Activated T-cell treated with anti-CD3 and anti-CD28 coated beads, Interleukin-2, amount 50 U/mL, for 24 hours (primary cell): ENCODE results near the gene GABARAP.

ENCODE experiments used
- DNase-seq: peaks from one replicate; pipeline ENCODE4 v3.0.0-alpha.2; 2020
- H3K27ac Mint-ChIP-seq: 2 replicates; pipeline ENCODE4 v1.8.0; 2020; ENCODE audit warnings: mild to moderate bottlenecking, mixed read lengths
- H3K27me3 Mint-ChIP-seq: 2 replicates; pipeline ENCODE4 v1.8.0; 2020; ENCODE audit warnings: mixed read lengths
- H3K36me3 Mint-ChIP-seq: 2 replicates; pipeline ENCODE4 v1.8.0; 2020; ENCODE audit warnings: low read depth, mixed read lengths
- H3K4me1 Mint-ChIP-seq: 2 replicates; pipeline ENCODE4 v1.8.0; 2020; ENCODE audit warnings: low read depth, mixed read lengths
- H3K4me3 Mint-ChIP-seq: 2 replicates; pipeline ENCODE4 v1.8.0; 2020; ENCODE audit warnings: mild to moderate bottlenecking, moderate library complexity, mixed read lengths
- H3K9me3 Mint-ChIP-seq: 2 replicates; pipeline ENCODE4 v1.8.0; 2020; ENCODE audit warnings: mixed read lengths

The GABARAP gene

DNA sequence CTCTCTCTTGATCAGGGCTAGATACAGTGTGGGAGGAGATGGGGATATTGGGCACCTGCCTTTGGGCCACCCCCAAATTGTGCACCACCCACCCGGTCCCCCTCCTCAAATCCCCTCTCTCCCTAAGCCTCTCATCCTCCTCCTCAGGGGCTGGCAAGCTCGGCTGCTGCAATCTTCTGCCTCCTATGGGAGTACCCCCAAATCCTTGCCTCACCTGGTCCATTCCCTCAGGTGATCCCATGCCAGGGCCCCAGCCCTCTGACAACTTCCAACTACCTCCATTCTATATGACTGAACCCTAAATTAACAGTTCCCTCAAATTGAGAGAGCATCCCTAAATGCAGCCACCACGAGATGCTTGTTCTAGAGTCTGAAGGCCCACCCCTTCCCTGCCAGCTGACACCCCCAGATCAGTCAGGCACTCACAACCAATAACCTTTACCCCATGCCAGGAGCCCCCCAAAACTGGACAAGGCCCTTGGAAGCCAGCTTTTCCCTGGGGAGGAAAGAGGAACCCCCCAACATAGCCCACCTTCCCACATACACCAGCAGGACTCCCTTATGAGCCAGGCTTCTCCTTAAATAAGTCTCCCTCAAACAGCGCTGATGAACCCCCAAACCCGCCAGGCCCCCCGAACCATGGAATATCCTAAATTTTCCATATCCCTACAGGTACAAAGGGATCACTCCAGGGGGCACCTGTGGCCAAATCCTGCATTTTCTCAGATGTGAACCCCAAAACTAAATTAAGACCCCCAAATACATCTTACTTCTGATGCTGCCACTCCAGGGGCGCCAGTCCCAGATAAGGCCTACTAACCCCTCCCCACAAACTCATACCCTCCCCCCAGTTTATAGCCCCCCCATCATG lies 25.8 kb downstream of the GABARAP start:
- H3K27ac Mint-ChIP-seq = peak overlapping the region; percentile 80
- no peaks in the 10 kb centered on the region for H3K9me3 Mint-ChIP-seq
- peaks cover 5% of the 10 kb centered on the region for H3K27me3 Mint-ChIP-seq
- peaks cover 16% of the 10 kb centered on the region for H3K36me3 Mint-ChIP-seq
- peak overlapping the region; percentile 35 for H3K4me3 Mint-ChIP-seq
- no peak for DNase-seq
- peaks cover 77% of the 10 kb centered on the region for H3K4me1 Mint-ChIP-seq

DNA sequence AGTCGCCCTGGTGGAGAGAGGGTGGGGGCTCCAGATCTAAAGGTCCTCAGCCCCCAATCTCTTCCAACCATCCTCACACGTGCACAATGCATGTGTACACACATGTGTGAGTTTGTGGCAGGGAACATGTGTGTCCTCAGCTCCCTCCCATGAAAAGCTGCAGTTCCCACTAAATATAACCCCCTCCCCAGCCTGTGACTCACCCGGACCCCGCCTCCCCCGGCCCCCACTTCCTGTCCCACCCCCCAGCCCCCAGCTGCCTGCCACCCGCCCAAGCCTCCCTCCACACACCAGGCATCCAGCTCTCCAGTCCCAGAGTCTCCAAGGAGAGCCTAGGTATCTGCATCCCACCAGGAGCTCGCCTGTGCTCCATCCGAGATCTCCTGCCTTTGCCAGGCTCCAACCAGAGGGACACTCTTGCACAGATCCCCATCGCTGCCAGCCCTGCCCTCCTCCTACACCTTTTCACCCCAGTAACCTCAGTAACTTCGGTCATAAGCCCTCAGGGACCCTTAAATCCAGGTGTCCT lies 26.5 kb downstream of the GABARAP start:
- peak overlapping the region; percentile 95 for H3K27ac Mint-ChIP-seq
- peaks cover 8% of the 10 kb centered on the region for H3K27me3 Mint-ChIP-seq
- peaks cover 8% of the 10 kb centered on the region for H3K36me3 Mint-ChIP-seq
- H3K4me3 Mint-ChIP-seq = peak overlapping the region; percentile 79
- DNase-seq = no peak
- H3K9me3 Mint-ChIP-seq = no peaks in the 10 kb centered on the region
- H3K4me1 Mint-ChIP-seq = peaks cover 71% of the 10 kb centered on the region

DNA sequence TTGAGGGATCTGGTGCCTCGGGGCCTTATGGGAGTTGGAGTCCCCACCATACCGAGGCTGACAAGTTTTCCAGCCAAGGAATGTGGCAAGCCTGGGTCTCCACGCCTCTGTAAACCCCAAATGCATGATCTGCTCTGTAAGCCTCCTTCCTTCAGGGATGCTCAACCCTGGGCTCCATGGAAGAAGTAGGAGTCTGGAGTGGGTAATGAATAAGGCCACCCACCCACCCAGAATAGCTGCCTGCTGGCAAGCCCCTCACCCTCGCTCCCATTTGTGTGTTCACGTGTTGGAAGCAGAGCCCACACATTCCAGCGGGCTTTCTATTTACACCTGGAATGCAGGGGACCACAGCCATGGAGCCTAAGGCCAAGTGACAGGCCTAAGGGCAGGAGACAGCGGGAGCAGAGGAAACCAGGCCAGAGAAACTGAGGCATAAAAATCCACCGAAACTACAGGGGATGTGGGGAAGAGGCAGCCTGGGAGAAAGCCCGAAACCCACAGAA lies 27.1 kb downstream of the GABARAP start:
- H3K9me3 Mint-ChIP-seq = no peaks in the 10 kb centered on the region
- peak overlapping the region; percentile 79 for H3K4me3 Mint-ChIP-seq
- peaks cover 8% of the 10 kb centered on the region for H3K27me3 Mint-ChIP-seq
- H3K4me1 Mint-ChIP-seq = peaks cover 66% of the 10 kb centered on the region
- H3K36me3 Mint-ChIP-seq = peaks cover 3% of the 10 kb centered on the region
- DNase-seq = no peak
- H3K27ac Mint-ChIP-seq = peak overlapping the region; percentile 95

DNA sequence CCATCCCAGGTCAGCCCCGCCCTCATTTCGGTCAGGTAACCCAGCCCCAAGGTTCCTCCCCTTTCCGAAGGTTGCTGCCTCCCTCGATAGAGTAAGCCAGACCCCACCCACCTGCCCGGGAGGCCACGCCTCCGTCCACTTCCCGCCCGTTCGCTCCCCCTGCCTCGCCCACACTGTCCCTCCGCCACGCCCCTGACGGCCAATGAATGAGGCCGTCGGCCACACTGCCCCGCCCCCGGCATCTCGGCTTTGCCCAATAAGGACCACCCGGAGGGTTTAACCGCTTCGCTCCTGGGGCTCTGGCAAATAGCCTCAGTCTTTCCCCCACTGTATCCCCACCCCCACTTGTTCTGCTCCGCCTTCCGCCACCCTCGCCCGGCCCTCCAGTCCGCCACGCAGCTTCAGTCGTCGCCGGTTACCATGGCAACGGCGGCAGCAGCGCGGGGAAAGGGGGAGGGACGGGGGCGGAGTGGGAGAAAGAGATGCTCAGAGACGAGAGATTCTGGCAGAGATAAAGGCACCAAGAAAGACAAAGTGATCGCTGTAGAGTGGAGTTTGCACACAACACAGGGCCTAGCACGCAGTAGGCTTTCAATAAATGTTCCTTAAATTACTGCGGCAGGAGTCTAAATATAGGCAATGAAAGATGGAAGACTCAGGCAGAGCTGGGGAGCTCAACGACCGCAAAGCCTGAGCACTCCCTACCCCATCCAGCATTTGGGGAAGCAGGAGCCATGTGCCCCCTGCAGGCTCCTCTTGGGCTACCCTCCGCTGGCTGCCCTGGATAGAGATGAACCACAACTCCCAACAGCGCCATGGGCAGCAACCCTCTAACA lies 27.7 kb downstream of the GABARAP start:
- Mint-ChIP-seq H3K27ac (peak overlapping the region; percentile 95), H3K4me3 (peak overlapping the region; percentile 79), H3K27me3 (peaks cover 8% of the 10 kb centered on the region), H3K9me3 (no peaks in the 10 kb centered on the region), H3K36me3 (no peaks in the 10 kb centered on the region), H3K4me1 (peaks cover 62% of the 10 kb centered on the region)
- DNase-seq = peak; percentile 100

DNA sequence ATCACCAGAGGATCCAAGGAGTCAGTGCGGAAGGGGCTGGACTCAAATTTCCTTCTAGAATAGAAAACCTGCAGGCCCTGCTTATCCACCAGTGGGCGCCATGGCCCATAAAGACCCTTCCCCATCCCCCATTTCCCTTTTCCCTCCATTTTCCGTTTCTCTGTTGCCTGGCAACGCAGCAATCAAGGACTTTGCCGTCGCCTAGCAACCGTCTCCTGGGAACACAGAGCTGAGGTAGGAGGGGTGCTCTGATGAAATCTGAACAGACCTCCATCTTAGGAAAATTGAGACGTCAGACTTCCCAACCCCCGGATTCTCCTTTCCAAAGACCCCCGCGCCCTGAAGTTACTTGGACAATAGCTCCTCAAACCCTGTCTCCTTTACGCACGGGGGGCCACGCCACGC lies 28.4 kb downstream of the GABARAP start:
- DNase-seq = no peak
- Mint-ChIP-seq H3K4me1 (peaks cover 56% of the 10 kb centered on the region), H3K27me3 (peaks cover 8% of the 10 kb centered on the region), H3K9me3 (no peaks in the 10 kb centered on the region), H3K4me3 (peak overlapping the region; percentile 79), H3K36me3 (no peaks in the 10 kb centered on the region), H3K27ac (peak overlapping the region; percentile 95)

DNA sequence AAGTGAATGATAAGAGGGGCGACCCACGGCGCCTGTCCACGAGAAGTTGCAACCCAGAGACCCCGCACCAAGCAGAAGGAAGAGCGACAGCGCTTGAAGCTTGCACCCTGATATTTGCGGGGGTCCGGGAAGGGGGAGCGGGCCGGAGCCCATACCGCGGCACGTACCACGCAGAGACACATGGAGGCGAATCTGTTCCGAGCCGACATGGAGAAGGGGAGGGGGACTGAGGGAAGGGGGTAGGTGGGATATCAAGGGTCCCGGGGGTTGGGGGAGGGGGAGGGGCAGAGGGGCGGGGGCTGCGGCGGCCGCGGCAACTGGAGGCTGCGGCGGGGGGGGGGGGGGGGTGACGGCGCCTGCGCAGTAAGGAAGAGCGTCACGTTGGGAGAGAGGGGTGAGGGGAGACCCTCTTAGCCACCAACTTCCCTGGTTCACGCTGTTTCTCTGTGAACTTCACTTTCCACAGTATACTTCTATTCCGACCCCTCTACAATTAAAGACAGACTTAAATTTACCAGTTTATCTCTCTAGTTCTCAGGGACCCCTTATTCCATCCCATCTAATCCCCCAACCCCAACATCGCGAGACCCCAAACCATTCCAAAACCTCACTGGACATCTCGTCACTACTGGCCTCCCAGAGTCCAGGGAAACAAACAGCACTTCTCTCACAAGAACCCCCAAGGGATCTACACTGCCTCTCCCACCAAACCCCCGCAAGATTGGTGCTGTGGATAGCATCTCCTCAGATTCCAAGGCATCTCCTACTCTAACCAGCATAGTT lies 30.6 kb downstream of the GABARAP start:
- peaks cover 8% of the 10 kb centered on the region for H3K27me3 Mint-ChIP-seq
- H3K9me3 Mint-ChIP-seq = no peaks in the 10 kb centered on the region
- H3K4me1 Mint-ChIP-seq = peaks cover 40% of the 10 kb centered on the region
- no peak for DNase-seq
- no peak overlapping the region for H3K27ac Mint-ChIP-seq
- H3K4me3 Mint-ChIP-seq = no peak overlapping the region
- H3K36me3 Mint-ChIP-seq = no peaks in the 10 kb centered on the region

DNA sequence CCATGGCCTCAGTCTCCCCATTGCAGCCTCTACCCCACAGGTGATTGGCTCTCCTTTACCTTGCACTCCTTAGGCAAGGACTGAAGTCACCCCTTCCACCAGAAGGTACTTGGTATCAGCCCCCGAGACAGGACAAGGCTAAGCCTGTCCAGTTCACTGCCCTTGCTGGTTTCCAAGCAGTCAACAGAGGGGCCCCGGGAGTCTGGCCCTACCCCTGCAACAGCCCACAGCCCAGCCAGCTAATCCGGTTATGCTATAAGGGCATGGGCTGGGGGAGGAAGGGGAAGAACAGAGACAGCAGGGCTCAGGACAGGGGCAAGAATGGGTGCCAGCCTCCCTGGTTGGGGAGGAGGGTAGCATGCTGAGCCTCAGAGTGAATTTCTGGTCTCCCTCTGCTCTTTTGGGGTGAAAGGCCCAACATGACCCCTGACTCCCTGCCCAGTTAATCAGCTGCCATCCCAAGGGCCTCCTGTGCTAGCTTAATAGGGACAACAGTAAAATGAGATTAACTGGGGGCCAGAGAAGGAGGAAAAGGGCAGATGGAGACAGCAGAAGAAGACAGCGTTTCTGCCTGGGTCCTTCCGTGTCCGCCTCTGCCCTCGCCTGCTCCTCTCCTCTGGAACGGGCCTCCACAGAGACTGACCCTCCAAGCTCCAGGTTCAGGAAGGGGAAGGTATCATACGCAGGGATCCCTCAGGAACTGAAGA lies 33.3 kb downstream of the GABARAP start:
- no peak overlapping the region for H3K27ac Mint-ChIP-seq
- H3K36me3 Mint-ChIP-seq = no peaks in the 10 kb centered on the region
- no peaks in the 10 kb centered on the region for H3K9me3 Mint-ChIP-seq
- peaks cover 8% of the 10 kb centered on the region for H3K27me3 Mint-ChIP-seq
- H3K4me3 Mint-ChIP-seq = no peak overlapping the region
- DNase-seq = no peak
- peaks cover 36% of the 10 kb centered on the region for H3K4me1 Mint-ChIP-seq

DNA sequence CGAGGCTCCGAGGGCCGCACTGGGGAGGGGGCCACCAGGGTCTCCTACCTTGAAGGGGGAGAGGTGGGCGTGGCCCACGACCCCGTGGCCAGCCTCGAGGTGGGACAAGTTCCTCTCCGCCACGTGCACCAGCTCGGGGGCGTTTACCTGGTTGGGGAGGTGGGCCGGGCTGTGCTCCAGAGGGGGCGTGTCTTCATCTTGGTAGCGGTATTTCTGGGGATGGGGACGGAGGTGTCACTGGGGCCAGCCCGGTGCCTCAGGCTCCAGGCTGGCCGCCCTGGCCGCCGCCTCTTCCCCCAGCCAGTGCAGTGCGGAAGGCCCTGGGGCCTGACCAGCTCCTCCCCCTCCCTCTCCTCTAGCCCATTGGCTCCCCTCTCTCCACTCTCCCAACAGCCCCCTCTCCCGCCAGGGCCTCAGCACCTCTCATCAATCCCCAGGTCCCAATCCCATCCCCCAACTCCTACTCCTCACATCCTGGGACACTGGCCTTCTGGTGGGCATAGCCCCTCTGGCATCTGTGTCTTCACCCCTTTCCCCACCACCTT lies 34.1 kb downstream of the GABARAP start:
- Mint-ChIP-seq H3K27ac (no peak overlapping the region), H3K4me3 (no peak overlapping the region)

DNA sequence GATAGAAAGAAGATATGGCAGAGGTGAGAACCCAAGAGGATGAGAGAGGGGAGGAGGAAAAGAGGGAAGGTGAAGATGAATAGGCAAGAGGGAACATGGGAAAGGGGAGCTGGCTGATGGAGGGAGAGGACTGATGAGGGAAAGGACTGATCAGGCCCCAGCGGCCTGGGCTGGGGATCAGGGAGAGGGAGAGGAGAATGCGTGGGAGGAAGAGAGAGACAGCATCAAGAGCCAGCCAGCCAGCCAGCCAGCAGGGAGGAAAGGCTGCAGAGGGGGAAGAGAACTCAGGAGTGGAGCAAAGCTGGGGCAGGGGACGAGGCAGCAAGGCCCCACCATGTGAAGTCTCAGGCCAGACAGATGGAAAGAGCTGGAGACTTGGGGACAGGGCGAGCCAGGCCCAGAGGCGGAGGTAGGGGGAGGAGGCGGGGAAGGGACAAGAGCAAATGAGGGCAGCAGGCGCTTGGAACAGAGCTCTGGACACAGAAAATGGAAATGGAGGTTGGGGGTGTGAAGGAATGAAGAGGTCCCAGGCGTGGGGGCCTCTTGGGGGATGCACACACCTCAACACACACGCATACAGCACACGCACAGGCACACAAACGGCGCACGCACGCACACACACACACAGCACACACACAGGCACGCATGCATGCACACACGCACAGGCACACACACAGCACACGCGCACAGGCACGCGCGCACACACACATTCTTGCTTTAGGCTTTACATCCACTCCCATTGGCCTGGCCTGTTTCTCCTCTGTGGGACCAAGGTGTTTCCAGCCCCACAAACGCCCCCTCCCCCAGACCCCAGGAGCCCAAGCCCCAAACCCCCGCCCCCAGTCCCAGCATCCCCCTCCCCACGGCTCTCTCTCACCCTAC lies 34.9 kb downstream of the GABARAP start:
- Mint-ChIP-seq H3K4me1 (peaks cover 33% of the 10 kb centered on the region), H3K27me3 (peaks cover 8% of the 10 kb centered on the region), H3K4me3 (no peak overlapping the region), H3K36me3 (peaks cover 6% of the 10 kb centered on the region), H3K9me3 (no peaks in the 10 kb centered on the region), H3K27ac (peak overlapping the region; percentile 20)
- DNase-seq = no peak

More for the DNA sequence above, 34.1 kb downstream of the GABARAP start:
- Mint-ChIP-seq H3K27me3 (peaks cover 8% of the 10 kb centered on the region), H3K9me3 (no peaks in the 10 kb centered on the region), H3K4me1 (peaks cover 33% of the 10 kb centered on the region), H3K36me3 (no peaks in the 10 kb centered on the region)
- no peak for DNase-seq

DNA sequence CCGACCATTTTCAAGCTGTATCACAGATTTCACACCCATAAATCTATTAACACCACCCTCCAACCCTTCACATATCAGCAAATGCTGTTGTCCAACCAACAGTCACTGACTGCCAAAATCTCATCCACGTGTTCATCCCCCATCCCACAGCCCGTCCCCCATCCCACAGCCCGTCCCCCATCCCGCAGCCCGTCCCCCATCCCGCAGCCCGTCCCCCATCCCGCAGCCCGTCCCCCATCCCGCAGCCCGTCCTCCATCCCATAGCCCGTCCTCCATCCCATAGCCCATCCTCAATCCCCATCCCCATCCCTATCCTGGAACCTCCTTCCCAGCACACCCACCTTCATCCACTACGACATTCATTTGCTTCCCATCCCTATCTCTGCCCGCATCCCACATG lies 36.7 kb downstream of the GABARAP start:
- Mint-ChIP-seq H3K36me3 (peaks cover 7% of the 10 kb centered on the region), H3K27ac (peak overlapping the region; percentile 86), H3K4me3 (peak overlapping the region; percentile 74), H3K9me3 (no peaks in the 10 kb centered on the region), H3K4me1 (peaks cover 27% of the 10 kb centered on the region), H3K27me3 (no peaks in the 10 kb centered on the region)
- no peak for DNase-seq

DNA sequence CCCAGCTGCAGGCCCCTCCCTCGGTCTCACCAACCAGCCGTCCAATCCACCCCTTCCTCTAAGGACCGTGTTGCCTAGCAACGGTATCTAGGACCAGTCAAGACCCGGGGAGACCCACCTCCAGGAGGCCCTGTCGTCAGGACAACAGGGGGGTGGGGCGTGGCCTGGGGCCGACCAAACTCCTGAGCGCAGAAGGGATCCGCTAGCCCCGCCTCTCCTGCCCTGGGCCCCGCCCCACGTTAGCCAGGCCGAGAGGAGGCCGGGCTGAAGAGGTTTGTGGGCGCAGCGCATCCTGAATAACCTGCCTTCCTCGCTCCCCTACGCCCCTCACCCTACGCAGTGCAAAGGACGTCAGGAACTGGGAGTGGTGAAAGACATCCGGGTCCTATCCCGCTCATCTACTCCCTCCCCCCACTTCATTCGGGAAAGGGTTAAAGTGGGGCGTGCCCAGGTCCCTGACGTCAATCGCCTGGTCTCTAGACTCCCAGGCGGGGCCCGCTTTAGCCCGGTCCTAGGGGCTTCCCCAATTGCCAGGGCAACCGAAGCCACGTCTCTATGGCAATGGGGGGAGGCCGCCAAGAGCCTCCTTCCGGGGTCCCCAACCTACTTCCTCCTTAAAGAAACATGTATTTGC lies 37.3 kb downstream of the GABARAP start:
- Mint-ChIP-seq H3K27ac (peak overlapping the region; percentile 86), H3K27me3 (no peaks in the 10 kb centered on the region), H3K9me3 (no peaks in the 10 kb centered on the region), H3K4me1 (peaks cover 27% of the 10 kb centered on the region), H3K36me3 (peaks cover 7% of the 10 kb centered on the region), H3K4me3 (peak overlapping the region; percentile 74)
- peak; percentile 93 for DNase-seq

DNA sequence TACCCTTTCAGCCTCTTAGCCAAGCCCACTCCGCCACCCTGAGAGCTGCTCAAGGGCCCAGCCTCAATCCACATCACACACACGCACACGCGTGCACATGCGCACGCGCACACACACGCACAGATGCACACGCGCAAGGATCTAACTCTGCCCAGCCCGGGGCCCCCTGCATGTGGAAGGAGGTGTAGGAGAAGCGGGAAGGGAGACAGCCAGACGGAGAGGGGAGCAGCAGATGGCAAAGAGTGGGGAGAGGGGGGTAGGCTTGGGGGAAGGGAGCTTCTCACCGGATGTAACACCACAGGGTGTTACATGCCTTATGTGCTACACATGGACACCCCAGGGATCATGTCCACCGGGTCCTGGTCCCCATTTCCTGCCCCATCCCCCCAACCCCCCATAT lies 37.9 kb downstream of the GABARAP start:
- H3K27me3 Mint-ChIP-seq = no peaks in the 10 kb centered on the region
- peaks cover 7% of the 10 kb centered on the region for H3K36me3 Mint-ChIP-seq
- peak overlapping the region; percentile 74 for H3K4me3 Mint-ChIP-seq
- H3K4me1 Mint-ChIP-seq = peaks cover 27% of the 10 kb centered on the region
- H3K27ac Mint-ChIP-seq = peak overlapping the region; percentile 86
- DNase-seq = no peak
- H3K9me3 Mint-ChIP-seq = no peaks in the 10 kb centered on the region
